SK-N-SH treated with all-trans-retinoic acid at 6 μM for 48 hours (cell line): Measurements from ENCODE around the gene FANCE.

Experiments
- BACH2 ChIP-seq: fragments of 250-450 bp; sonication (Bioruptor Pico); IDR thresholded peaks from 2 replicates; pipeline ENCODE4 v1.9.0; 2021; ENCODE audit warnings: mild to moderate bottlenecking, borderline replicate concordance
- SNAI2 ChIP-seq: fragments of 250-450 bp; sonication (Bioruptor Pico); IDR thresholded peaks from 2 replicates; pipeline ENCODE4 v1.5.0; 2020; ENCODE audit warnings: mild to moderate bottlenecking, moderate library complexity
- ZFP30 ChIP-seq: fragments of 450-650 bp; formaldehyde crosslinking; IDR thresholded peaks from 2 replicates; pipeline ENCODE4 v1.5.0; 2022; ENCODE audit warnings: mild to moderate bottlenecking, moderate library complexity
- ZNF70 ChIP-seq: fragments of 450-650 bp; formaldehyde crosslinking; IDR thresholded peaks from 2 replicates; pipeline ENCODE4 v1.5.0; 2020; ENCODE audit warnings: mild to moderate bottlenecking, moderate library complexity
- TF ChIP-seq, protein P1 (sequence below): fragments of 250-450 bp; sonication (Bioruptor Pico); IDR thresholded peaks from 2 replicates; pipeline ENCODE4 v1.5.1; 2020; ENCODE audit warnings: low read depth, mild to moderate bottlenecking, moderate library complexity

DNA sequence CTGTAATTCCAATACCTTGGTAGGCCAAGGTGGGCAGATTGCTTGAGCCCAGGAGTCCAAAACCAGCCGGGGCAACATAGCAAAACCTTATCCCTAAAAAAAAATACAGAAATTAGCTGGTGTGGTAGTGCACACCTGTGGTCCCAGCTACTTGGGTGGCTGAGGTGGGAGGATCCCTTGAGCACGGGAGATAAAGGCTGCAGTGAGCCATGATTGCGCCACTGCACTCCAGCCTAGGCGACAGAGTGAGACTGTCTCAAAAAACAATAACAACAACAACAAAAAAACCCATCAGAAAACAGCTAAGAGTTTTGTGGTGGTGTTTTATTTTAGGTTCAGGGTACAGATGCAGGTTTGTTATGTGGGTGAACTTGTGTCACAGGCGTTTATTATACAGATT lies 42.9 kb upstream of the FANCE start:
- TF ChIP-seq, protein P1, sequence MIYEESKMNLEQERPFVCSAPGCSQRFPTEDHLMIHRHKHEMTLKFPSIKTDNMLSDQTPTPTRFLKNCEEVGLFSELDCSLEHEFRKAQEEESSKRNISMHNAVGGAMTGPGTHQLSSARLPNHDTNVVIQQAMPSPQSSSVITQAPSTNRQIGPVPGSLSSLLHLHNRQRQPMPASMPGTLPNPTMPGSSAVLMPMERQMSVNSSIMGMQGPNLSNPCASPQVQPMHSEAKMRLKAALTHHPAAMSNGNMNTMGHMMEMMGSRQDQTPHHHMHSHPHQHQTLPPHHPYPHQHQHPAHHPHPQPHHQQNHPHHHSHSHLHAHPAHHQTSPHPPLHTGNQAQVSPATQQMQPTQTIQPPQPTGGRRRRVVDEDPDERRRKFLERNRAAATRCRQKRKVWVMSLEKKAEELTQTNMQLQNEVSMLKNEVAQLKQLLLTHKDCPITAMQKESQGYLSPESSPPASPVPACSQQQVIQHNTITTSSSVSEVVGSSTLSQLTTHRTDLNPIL (CRISPR knock-in tag), result no peak
- TF ChIP-seq BACH2 (CRISPR knock-in tag) (no peak), ZFP30 (no peak), ZNF70 (CRISPR knock-in tag) (no peak), SNAI2 (CRISPR knock-in tag) (no peak)
